T-helper 1 cell (primary cell): ENCODE measurements around the gene TBC1D22A.

Experiments
- DNase-seq, 5 donors: peaks; one replicate each; pipeline ENCODE4 v3.0.0-alpha.2; 2012 to 2020

The TBC1D22A gene

GRCh38 chr22:46937939-46938338, 175.5 kb downstream of the TBC1D22A start:
- DNase-seq, result no peak

- no peak for DNase-seq
Measured at GRCh38 chr22:46941968-46942798, 179.7 kb downstream of the TBC1D22A start.

- no peak for DNase-seq
Measured at GRCh38 chr22:46942799-46943785, 180.6 kb downstream of the TBC1D22A start.

- DNase-seq, result no peak
Measured at GRCh38 chr22:46945481-46945880, 183.0 kb downstream of the TBC1D22A start.

- no peak for DNase-seq
Measured at GRCh38 chr22:46946383-46946962, 184.0 kb downstream of the TBC1D22A start.

GRCh38 chr22:46947516-46948257, 185.2 kb downstream of the TBC1D22A start:
- DNase-seq, result no peak

GRCh38 chr22:46948411-46949144, 186.1 kb downstream of the TBC1D22A start:
- DNase-seq, result no peak

GRCh38 chr22:46951350-46951749, 188.9 kb downstream of the TBC1D22A start:
- DNase-seq, result no peak

GRCh38 chr22:46951973-46952372, 189.5 kb downstream of the TBC1D22A start:
- no peak for DNase-seq

- DNase-seq, result no peak
Measured at GRCh38 chr22:46953968-46954765, 191.7 kb downstream of the TBC1D22A start.

- DNase-seq, result no peak
Measured at GRCh38 chr22:46954781-46955180, 192.3 kb downstream of the TBC1D22A start.

- no peak for DNase-seq
Measured at GRCh38 chr22:46956498-46957215, 194.2 kb downstream of the TBC1D22A start.

GRCh38 chr22:46957521-46957920, 195.1 kb downstream of the TBC1D22A start:
- DNase-seq, result no peak

GRCh38 chr22:46958191-46958590, 195.7 kb downstream of the TBC1D22A start:
- no peak for DNase-seq

- no peak for DNase-seq
Measured at GRCh38 chr22:46958658-46959057, 196.2 kb downstream of the TBC1D22A start.

GRCh38 chr22:46959369-46959768, 196.9 kb downstream of the TBC1D22A start:
- no peak for DNase-seq

- no peak for DNase-seq
Measured at GRCh38 chr22:46961591-46962295, 199.3 kb downstream of the TBC1D22A start.

GRCh38 chr22:46962406-46962805, 200.0 kb downstream of the TBC1D22A start:
- DNase-seq, result no peak
